HepG2 (cell line): ENCODE data around the gene PRKACA. TPM values are rescaled to one million over a fixed set of nuclear protein-coding genes. Genes with fewer than 3 reads are reported as not detected.

ENCODE experiments used
- ARNTL ChIP-seq: sonication (generic); formaldehyde crosslinking; IDR thresholded peaks from 2 replicates; pipeline ENCODE4 v1.4.0; 2020; ENCODE audit warnings: mild to moderate bottlenecking, missing genetic modification reagents
- FOXA3 ChIP-seq: IDR thresholded peaks from 2 replicates; pipeline ENCODE4 v1.6.1; 2016; ENCODE audit warnings: missing genetic modification reagents, missing compliant biosample characterization
- GABPA ChIP-seq, 2 experiments: IDR thresholded peaks; 2 replicates each; pipeline ENCODE4 v1.6.1; 2011 to 2016; ENCODE audit warnings: low read depth in 2 of 2, low read length in 1 of 2, missing biosample characterization in 1 of 2, missing genetic modification characterization in 1 of 2
- HDAC1 ChIP-seq: sonication (generic); formaldehyde crosslinking; IDR thresholded peaks from 2 replicates; pipeline ENCODE4 v1.5.1; 2020; ENCODE audit warnings: mild to moderate bottlenecking, missing genetic modification reagents
- HNF4A ChIP-seq: sonication (generic); formaldehyde crosslinking; IDR thresholded peaks from 2 replicates; pipeline ENCODE4 v1.4.0; 2020; ENCODE audit warnings: missing genetic modification reagents
- HOXA9 ChIP-seq: sonication (generic); formaldehyde crosslinking; IDR thresholded peaks from 2 replicates; pipeline ENCODE4 v1.8.1; 2022; ENCODE audit warnings: missing genetic modification reagents, mild to moderate bottlenecking, moderate library complexity, borderline replicate concordance
- MEIS1 ChIP-seq: sonication (generic); formaldehyde crosslinking; IDR thresholded peaks from 2 replicates; pipeline ENCODE4 v1.9.0; 2021; ENCODE audit warnings: mild to moderate bottlenecking, missing genetic modification reagents, moderate library complexity, borderline replicate concordance
- MXI1 ChIP-seq: IDR thresholded peaks from 3 replicates; pipeline ENCODE4 v1.6.1; 2012; ENCODE audit warnings: low read depth, low read length, inconsistent platforms, borderline replicate concordance
- NBN ChIP-seq: fragments of 450-650 bp; conservative IDR thresholded peaks from 2 replicates; pipeline ENCODE4 v1.6.1; 2017
- NKX3-1 ChIP-seq: sonication (generic); formaldehyde crosslinking; IDR thresholded peaks from 2 replicates; pipeline ENCODE4 v1.5.0; 2020; ENCODE audit warnings: missing genetic modification reagents
- PHF20 ChIP-seq: sonication (generic); formaldehyde crosslinking; IDR thresholded peaks from 2 replicates; pipeline ENCODE4 v1.5.0; 2020; ENCODE audit warnings: mild to moderate bottlenecking, missing genetic modification reagents
- POLR2G ChIP-seq: fragments of 200-400 bp; formaldehyde crosslinking; IDR thresholded peaks from 2 replicates; pipeline ENCODE4 v1.6.1; 2018; ENCODE audit warnings: mild to moderate bottlenecking, low read depth, low read length, moderate library complexity
- RFXAP ChIP-seq: sonication (generic); formaldehyde crosslinking; IDR thresholded peaks from 2 replicates; pipeline ENCODE4 v1.4.0; 2020; ENCODE audit warnings: missing genetic modification reagents, borderline replicate concordance
- SP5 ChIP-seq: IDR thresholded peaks from 2 replicates; pipeline ENCODE4 v1.6.1; 2016; ENCODE audit warnings: low read depth, borderline replicate concordance
- SPEN ChIP-seq: sonication (generic); formaldehyde crosslinking; IDR thresholded peaks from 2 replicates; pipeline ENCODE4 v1.5.1; 2020; ENCODE audit warnings: low read depth, mild to moderate bottlenecking, missing genetic modification reagents
- TAF1 ChIP-seq: sonication (generic); formaldehyde crosslinking; IDR thresholded peaks from 2 replicates; pipeline ENCODE4 v1.4.0; 2020; ENCODE audit warnings: missing genetic modification reagents
- TARDBP ChIP-seq: sonication (generic); formaldehyde crosslinking; IDR thresholded peaks from 2 replicates; pipeline ENCODE4 v1.8.0; 2022; ENCODE audit warnings: mild to moderate bottlenecking, missing genetic modification reagents
- TGIF2 ChIP-seq: IDR thresholded peaks from 2 replicates; pipeline ENCODE4 v1.6.1; 2016; ENCODE audit warnings: control low read depth, missing compliant biosample characterization
- ZMYM4 ChIP-seq: sonication (generic); formaldehyde crosslinking; IDR thresholded peaks from 2 replicates; pipeline ENCODE4 v1.8.1; 2023; ENCODE audit warnings: mild to moderate bottlenecking, missing genetic modification reagents
- ZNF274 ChIP-seq: sonication (generic); formaldehyde crosslinking; IDR thresholded peaks from 2 replicates; pipeline ENCODE4 v1.5.1; 2020; ENCODE audit warnings: mild to moderate bottlenecking, missing genetic modification reagents
- ZNF484 ChIP-seq: sonication (generic); formaldehyde crosslinking; IDR thresholded peaks from 2 replicates; pipeline ENCODE4 v1.5.1; 2020; ENCODE audit warnings: mild to moderate bottlenecking, low read depth, missing genetic modification reagents, borderline replicate concordance
- ZNF496 ChIP-seq: sonication (generic); formaldehyde crosslinking; IDR thresholded peaks from 2 replicates; pipeline ENCODE4 v1.8.1; 2023; ENCODE audit warnings: mild to moderate bottlenecking, moderate library complexity, missing genetic modification reagents; ENCODE audit not compliant: insufficient replicate concordance
- ZNF577 ChIP-seq: sonication (generic); formaldehyde crosslinking; IDR thresholded peaks from 2 replicates; pipeline ENCODE4 v1.4.0; 2020; ENCODE audit warnings: mild to moderate bottlenecking, low read depth, missing genetic modification reagents, borderline replicate concordance
- ZNF792 ChIP-seq: IDR thresholded peaks from 2 replicates; pipeline ENCODE4 v1.6.1; 2016
- polyA plus RNA-seq, 8 experiments: library from polyadenylated mRNA; depleted of rRNA in 3 of 8; stranded (reverse) in 7 of 8; unstranded in 1 of 8; fragments of >200 nt; fragmentation: Illumina TruSeq in 4 of 8; extraction: Trizol in 4 of 8; gene quantifications; 2 replicates each; pipeline versions ENCODE4 v1.2.1 to v1.2.3, GENCODE V29; 2011 to 2016; ENCODE audit warnings: low read depth in 4 of 8, missing spikeins in 1 of 8, mixed read lengths in 1 of 8; ENCODE audit not compliant: insufficient read depth in 1 of 8
- total RNA-seq, 5 experiments: library from RNA; depleted of rRNA; stranded (reverse); fragments of >200 nt; fragmentation: Illumina TruSeq; extraction: Trizol; gene quantifications; 2 replicates each; pipeline ENCODE4 v1.2.3, GENCODE V29; 2016; ENCODE audit warnings: low read depth in 1 of 5
- TF ChIP-seq, protein P1 (sequence below): sonication (generic); formaldehyde crosslinking; conservative IDR thresholded peaks from 2 replicates; pipeline ENCODE4 v1.4.0; 2020; ENCODE audit warnings: mild to moderate bottlenecking, missing genetic modification reagents, moderate library complexity
- TF ChIP-seq, protein P2 (sequence below): fragments of 450-650 bp; IDR thresholded peaks from 2 replicates; pipeline ENCODE4 v1.6.1; 2017
- TF ChIP-seq, protein P3 (sequence below): sonication (generic); formaldehyde crosslinking; IDR thresholded peaks from 2 replicates; pipeline ENCODE4 v1.4.0; 2020; ENCODE audit warnings: missing genetic modification reagents

Gene PRKACA
- total and polyA plus RNA-seq, 2 of the 13 experiments (the other 11 are each of a cell fraction or from before 2014, with no cell fraction given), result 11.0 to 18.2 TPM

DNA sequence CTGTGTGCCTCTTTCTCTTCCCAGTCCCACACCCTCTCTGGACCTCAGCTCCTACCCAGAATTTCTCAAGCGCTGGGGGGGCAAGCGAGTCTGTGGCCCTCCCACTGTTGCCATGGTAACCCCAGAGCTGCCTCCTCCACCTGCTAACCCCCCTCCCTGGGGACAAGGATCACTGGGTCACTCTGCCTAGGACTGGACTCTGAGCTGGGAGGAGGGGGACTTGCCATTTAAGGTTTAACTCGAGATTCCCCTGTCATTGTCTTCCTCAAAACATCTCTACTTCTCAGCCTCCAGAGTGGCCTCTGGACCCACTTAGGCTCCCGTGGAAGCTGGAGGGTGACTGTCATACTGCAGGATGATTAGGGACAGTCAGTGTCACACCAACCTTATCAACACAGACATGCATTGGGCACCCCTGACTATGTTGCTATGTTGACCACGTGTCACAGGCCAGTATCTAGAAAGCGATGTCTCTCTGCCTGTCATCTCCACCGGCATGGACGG, 57.9 kb downstream of the PRKACA start (continued):
- TF ChIP-seq SP5, result peak; percentile 78
- no peak for TF ChIP-seq NKX3-1
- TF ChIP-seq NBN, result no peak
- peak; percentile 69; the same call in 1 of the 3 replicates for TF ChIP-seq MXI1
- TF ChIP-seq TARDBP (CRISPR knock-in tag), result 0 out of 2 replicates have a peak, but pooled peaks have one; percentile 48
- no peak for TF ChIP-seq ZNF792 (CRISPR knock-in tag)
- TF ChIP-seq HDAC1 (CRISPR knock-in tag), result peak; percentile 78
- TF ChIP-seq ZNF496 (CRISPR knock-in tag), result no peak
- TF ChIP-seq GABPA (IDR thresholded peaks at IDR 0.05; ENCODE audit: low read depth, low read length), result no peak
- 0 out of 2 replicates have a peak, but pooled peaks have one; percentile 16 for TF ChIP-seq GABPA (CRISPR knock-in tag; IDR thresholded peaks at IDR 0.05; ENCODE audit: low read depth)
- peak; percentile 69; the same call in 1 of the 2 replicates for TF ChIP-seq ARNTL (CRISPR knock-in tag)
- TF ChIP-seq POLR2G, result no peak
- TF ChIP-seq HOXA9 (CRISPR knock-in tag), result no peak
- TF ChIP-seq TGIF2 (CRISPR knock-in tag), result peak; percentile 68; the same call in 1 of the 2 replicates
- TF ChIP-seq ZNF577 (CRISPR knock-in tag), result no peak
- TF ChIP-seq ZMYM4 (CRISPR knock-in tag), result peak; percentile 30; the same call in 1 of the 2 replicates
- 0 out of 2 replicates have a peak, but pooled peaks have one; percentile 20 for TF ChIP-seq FOXA3 (CRISPR knock-in tag)
- TF ChIP-seq SPEN (CRISPR knock-in tag), result peak; percentile 62; the same call in 1 of the 2 replicates
- TF ChIP-seq, protein P1, sequence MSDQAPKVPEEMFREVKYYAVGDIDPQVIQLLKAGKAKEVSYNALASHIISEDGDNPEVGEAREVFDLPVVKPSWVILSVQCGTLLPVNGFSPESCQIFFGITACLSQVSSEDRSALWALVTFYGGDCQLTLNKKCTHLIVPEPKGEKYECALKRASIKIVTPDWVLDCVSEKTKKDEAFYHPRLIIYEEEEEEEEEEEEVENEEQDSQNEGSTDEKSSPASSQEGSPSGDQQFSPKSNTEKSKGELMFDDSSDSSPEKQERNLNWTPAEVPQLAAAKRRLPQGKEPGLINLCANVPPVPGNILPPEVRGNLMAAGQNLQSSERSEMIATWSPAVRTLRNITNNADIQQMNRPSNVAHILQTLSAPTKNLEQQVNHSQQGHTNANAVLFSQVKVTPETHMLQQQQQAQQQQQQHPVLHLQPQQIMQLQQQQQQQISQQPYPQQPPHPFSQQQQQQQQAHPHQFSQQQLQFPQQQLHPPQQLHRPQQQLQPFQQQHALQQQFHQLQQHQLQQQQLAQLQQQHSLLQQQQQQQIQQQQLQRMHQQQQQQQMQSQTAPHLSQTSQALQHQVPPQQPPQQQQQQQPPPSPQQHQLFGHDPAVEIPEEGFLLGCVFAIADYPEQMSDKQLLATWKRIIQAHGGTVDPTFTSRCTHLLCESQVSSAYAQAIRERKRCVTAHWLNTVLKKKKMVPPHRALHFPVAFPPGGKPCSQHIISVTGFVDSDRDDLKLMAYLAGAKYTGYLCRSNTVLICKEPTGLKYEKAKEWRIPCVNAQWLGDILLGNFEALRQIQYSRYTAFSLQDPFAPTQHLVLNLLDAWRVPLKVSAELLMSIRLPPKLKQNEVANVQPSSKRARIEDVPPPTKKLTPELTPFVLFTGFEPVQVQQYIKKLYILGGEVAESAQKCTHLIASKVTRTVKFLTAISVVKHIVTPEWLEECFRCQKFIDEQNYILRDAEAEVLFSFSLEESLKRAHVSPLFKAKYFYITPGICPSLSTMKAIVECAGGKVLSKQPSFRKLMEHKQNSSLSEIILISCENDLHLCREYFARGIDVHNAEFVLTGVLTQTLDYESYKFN (CRISPR knock-in tag), result peak; percentile 97
- TF ChIP-seq, protein P2, sequence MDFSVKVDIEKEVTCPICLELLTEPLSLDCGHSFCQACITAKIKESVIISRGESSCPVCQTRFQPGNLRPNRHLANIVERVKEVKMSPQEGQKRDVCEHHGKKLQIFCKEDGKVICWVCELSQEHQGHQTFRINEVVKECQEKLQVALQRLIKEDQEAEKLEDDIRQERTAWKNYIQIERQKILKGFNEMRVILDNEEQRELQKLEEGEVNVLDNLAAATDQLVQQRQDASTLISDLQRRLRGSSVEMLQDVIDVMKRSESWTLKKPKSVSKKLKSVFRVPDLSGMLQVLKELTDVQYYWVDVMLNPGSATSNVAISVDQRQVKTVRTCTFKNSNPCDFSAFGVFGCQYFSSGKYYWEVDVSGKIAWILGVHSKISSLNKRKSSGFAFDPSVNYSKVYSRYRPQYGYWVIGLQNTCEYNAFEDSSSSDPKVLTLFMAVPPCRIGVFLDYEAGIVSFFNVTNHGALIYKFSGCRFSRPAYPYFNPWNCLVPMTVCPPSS, result no peak
- no peak for TF ChIP-seq TAF1
- TF ChIP-seq ZNF484 (CRISPR knock-in tag), result no peak
- no peak for TF ChIP-seq MEIS1
- TF ChIP-seq, protein P3, sequence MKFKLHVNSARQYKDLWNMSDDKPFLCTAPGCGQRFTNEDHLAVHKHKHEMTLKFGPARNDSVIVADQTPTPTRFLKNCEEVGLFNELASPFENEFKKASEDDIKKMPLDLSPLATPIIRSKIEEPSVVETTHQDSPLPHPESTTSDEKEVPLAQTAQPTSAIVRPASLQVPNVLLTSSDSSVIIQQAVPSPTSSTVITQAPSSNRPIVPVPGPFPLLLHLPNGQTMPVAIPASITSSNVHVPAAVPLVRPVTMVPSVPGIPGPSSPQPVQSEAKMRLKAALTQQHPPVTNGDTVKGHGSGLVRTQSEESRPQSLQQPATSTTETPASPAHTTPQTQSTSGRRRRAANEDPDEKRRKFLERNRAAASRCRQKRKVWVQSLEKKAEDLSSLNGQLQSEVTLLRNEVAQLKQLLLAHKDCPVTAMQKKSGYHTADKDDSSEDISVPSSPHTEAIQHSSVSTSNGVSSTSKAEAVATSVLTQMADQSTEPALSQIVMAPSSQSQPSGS (CRISPR knock-in tag), result peak; percentile 43; the same call in 1 of the 2 replicates
- TF ChIP-seq RFXAP, result peak; percentile 96
- no peak for TF ChIP-seq ZNF274
- TF ChIP-seq HNF4A (CRISPR knock-in tag), result peak; percentile 98
- no peak for TF ChIP-seq PHF20
